HG03025 (cell line): ENCODE results near the gene UBTD1.
A peak's percentile ranks its signal among the peaks of the same experiment; 100 is the strongest.

ENCODE experiments used
- ATAC-seq: cut with Tn5 transposase; IDR thresholded peaks from one replicate; pipeline ENCODE4 v1.9.1; 2021; ENCODE audit warnings: mild to moderate bottlenecking, moderate library complexity; ENCODE audit not compliant: unreplicated experiment, low FRiP score

UBTD1 gene

DNA sequence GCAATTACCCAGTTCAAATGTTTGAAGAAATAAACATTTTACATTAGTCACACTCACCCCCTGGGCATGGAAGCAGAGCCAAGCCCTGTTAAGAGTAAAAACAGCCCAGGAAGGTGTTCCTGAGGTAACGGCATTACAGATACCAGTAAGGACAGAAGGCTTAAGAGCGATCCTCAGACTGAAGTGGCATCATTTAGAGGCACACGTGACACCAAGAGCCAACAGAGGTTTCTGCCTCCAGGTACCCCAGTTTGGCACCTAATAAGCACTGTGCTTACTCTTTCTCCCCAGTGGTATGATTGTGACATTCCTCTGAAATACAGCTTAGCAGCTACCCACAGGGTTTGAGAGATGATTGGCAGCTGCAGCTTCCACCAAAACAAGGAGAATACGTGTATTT, 17.7 kb upstream of the UBTD1 start:
- ATAC-seq, result no peak

DNA sequence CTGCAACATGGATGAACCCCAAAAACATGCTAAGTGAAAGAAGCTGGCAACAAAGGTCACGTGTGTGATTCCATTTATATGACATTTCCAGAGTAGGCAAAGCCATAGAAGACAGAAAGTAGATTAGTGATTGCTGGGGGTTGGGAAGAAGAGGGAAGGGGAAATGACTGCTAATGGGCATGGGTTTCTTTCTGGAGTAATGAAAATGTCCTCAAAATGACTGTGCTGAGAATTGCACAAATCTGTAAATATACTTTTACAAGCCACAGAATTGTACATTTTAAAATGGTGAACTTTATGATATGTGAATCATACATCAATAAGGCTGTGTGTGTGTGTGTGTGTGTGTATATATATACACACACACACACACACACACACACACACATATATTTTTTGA, 16.3 kb upstream of the UBTD1 start:
- ATAC-seq, result no peak

DNA sequence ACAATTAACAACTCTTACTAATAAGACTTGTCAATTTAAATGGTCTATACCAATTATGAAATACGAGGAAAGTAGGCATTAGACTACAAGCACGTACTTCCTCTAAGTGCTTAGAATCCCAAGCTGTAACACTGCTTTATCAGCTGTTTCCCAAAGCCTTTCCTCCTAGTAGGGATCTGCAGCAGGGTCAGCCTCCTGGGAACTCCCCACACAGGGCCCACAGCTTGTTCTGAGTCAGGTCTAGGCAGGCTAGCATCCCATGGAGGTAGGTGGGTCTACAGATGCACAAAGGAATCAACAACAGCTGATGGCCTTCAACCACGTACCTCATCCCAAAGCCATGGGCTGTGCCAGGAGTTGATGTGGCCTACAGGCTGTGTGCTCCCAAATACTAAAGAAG, 15.2 kb upstream of the UBTD1 start:
- no peak for ATAC-seq

DNA sequence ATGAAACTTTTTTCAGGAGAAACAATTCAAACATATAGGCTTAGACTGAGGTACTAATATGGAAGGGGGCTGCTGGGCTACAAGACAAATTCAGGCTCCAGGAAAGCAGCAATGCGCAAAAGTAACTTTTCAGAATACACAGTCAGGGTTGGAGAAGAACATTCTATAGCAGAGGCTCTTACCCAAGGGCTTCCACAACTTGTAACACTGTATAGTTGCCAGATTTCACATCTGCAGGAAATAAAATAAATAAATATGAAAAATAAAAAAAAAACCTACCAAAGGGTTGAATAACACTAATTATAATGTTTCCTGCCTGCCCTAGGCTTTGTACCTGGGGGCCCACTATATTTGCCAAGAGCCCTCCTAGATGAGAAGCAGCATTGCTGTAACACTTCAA, 14.8 kb upstream of the UBTD1 start:
- ATAC-seq, result no peak

DNA sequence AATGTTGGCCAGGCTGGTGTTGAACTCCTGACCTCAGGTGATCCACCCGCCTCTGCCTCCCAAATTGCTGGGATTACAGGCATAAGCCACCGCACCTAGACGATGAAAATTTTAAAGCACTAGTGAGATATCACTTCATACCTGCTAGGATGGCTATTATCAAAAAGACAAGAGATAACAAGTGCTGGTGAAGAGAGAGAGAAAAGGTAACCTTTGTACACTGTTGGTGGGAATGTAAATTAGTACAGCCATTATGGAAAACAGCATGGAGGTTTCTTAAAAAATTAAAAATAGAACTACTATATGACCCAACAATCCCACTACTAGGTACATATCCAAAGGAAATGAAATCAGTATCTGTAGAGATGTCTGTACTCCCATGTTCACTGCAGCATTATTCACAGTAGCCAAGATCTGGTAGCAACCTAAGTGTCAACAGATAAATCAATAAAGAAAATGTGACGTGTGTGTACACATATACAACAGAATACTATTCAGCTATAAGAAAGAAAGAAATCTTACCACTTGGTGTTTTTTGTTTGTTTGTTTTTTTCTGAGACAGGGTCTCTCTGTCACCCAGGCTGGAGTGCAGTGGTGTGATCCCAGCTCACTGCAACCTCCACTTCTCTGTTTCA, 13.0 kb upstream of the UBTD1 start:
- ATAC-seq, result no peak

DNA sequence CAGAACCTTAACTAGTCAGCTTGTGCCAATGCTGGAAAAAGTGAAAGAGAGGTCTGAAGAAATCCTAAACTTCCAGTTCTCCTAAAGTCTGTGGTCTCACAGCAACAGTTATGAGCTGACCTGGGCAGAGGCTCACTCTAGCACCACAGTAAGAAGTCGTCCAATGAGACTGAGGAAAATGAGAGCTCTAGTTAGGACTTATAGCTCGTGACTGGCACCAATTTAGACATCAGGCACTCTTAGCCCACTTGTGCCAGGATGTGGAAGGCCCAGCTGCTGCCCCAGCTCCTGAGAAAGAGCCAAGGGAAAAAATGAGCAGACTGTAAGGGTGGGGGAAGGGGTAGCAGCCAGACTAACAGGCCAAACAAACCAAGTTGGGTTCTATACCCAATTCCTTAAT, 8.1 kb upstream of the UBTD1 start:
- ATAC-seq, result no peak

DNA sequence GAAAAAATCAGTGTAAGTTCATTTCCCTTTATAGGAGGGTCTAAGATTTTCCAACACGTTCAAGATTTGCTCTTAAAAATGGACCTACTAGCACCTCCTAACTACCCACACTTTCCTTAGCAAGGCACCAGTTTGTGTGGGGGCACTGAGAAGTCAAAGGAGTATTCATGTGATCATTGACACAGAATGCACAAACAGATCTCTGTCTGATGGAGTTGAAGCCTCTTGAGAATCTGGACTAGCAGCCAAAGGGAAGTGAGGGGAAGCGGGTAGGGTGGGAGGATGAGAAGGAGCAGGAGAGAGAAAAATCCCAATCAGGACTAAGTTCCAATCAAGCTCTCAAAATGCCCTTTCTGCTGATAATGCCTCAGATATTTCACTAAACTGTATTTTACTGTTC, 4.6 kb upstream of the UBTD1 start:
- no peak for ATAC-seq

DNA sequence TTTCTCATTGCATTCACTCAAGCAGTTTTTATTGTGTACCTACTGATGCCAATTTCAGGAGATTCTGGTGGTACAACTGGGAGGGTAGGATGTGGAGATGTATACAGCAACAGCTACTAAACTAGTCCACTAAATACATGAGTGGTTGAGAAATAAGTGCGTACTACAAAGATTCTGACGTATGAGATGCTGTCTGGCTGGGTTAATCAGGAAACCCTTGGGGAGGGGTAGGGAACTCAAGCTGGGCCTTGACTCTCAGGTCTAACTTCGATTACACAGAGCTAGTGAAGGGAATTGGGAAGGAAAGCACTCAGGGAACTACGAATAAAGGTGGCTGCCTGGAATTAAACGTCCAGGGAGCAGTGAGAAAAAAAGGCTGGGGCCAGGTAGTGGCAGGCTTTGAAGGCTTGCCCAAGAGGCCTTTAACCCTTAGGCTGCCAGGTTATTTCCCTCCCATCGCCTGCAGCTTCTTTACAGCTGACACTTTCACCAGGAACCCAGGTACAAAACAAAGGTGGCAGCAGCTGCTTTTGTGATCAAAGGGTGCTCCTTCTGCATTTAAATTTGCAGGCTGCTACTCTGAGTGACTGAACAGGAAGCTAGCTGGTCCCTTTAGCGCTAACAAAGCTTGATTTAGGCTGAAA, 3.7 kb upstream of the UBTD1 start:
- ATAC-seq, result no peak

DNA sequence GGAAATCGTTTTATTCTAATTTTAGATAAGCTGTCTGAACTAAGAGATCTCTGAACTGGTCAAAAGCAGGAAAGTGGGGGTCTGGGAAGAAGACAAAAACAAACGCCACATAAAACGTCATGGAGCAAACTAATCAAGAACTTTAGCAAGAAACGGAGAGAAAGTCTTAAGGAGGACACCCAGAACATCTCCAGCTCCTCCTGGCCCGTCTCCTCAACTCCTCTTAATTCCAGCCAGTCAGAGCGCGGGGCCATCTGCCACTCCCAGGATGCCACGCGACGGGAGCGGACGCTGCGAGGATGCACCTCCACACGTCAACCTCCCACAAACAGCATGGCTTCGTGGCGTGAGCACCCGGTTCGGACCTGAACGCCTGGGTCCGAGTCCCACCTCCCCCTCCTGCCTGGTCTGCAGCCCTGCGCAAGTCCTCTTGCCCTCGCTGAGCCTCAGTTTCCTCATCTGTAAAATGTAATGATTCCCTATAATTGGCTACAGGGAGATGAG, 1.1 kb upstream of the UBTD1 start:
- ATAC-seq, result no peak

DNA sequence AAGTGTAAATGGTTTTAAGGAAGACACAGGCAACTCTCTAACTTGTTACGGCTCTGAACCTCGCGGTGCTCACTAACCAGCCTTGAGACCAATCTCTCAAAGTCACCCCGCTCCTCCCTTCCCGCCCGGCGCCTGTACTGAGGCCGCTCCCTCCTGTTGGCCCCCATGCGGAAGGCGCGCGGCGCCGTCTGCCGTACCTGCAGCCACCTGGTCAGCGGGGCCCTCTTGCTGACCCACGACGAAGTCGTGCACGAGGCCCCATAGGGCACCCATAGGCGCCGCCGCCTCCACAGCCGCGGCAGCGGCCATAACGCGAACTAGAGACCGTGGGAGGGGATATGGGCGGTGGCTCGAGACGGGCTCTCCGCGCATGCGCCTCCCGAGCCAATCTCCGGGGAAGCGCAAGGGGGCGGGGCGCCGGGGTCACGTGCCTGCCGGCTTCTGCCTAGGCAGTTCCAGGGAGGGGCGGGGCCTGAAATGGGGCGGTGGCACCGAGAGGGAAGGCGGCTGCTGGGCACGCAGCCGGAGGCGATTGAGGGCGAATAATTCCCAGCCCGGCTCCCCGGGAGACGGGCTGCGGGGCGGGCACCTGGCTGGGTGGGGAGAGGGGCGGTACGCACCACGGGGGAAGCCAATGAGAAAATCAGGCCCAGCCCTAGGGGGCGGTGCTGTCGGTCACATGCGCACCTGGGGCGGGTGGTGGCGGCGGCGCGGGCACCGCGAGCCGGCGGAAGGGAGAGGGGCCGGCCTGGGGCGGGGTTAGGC, 466 bp upstream of the UBTD1 start, which contains the start of gene MMS19:
TSS of gene MMS19 (minus strand) at position 347 of the 765 bp plus-strand sequence. CDS start at position 309, 38 bp downstream.
- ATAC-seq, result peak; percentile 93

DNA sequence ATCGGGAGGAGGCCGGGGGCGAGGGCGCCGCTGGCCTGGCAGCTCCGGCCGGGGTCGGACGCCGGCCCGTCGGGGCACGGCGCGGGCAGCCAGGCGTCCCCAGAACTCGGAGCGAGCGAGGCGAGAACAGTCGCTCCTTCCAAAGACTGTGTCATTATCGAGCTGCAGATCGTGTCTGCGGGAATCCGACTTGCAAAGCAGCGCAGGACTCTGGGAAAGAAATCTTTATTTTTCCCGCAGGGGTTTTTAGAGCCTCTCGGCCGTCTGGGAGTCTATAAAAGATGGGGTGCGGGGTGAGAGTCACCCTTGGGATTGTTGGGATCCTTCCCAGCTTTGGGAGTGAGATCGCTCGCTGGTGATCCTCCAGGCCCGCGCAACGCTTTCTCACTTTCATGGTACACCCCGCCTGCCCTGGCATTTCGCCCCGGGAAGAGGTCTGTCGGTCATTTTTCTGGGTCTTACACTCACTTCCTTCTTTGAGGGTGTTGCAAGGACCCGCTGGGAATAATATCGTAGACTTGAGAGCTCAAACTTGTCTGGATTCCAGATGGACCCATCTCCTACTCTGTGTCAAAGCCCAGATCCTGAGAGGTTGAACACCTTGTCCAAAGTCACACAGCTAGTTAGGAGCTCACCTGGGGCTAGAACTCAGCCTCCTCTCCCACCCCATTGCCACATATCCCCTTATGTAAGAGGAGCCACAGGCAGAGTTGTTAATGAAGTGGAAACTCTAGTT, 1.0 kb downstream of the UBTD1 start:
- no peak for ATAC-seq

DNA sequence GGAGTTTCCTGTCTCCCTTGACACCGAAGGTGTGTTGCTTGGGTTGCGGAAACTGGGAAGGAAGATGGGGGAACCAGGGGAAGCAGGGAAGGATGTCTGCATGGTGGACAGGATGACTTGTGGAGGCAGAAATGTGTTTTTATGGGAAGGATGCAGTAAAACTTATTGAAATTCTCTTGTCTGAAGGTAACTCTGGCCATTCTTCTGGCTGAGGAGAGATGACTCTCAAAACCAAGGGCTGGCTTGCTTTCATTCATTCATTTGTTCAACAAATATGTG, 1.5 kb downstream of the UBTD1 start:
- no peak for ATAC-seq

DNA sequence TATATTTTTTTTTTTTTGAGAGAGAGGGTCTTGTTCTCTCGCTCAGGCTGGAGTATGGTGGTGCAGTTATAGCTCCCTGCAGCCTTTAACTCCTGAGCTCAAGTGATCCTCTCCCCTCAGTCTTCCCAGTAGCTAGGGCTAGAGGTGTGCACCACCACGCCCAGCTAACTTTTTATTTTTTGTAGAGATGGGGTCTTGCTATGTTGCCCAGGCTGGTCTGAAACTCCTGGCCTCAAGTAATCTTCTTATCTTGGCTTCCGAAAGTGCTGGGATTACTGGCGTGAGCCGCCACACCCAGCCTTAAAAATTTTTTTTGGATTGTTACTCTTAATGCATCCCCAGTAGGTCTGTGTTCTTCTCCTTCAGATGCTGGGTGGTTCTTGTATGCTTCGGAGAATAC, 4.2 kb downstream of the UBTD1 start:
- no peak for ATAC-seq

DNA sequence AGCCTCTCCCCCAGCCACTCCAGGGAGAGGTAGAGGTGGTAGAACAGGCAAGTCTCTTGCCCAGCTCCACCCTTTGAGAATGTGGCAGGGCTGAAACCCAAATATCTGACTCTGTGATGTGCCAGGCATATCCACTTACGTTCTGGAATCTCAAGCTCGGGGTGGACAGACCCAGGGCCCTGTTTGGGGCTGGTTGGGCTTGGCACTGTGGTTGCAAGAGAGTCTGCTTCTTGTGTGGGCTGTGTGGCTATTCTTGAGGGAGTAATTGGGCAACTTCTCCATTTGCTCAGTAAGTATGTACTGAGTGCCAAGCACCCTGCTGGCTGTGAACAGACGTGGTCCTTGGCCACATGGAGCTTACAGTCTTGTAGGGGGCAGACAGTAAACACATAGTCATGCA, 4.7 kb downstream of the UBTD1 start:
- no peak for ATAC-seq

DNA sequence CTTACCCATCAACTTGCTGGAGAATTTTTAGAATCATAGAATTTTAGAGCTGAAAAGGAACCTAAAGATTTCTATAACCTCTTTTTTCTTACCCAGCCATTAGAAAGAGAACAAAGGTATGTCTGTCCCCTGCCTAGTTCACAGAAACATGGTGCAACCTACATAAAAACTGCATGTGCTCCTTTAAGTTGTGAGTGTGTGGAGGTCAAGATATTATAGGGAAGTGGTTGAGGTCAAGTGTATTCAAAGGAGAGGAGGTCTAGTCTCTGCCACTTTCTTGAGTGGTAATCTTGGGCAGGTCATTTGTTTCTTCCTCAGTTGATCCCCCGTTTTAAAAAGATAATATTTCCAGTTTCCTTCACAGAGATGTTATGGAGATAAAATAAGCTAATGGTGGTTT, 6.4 kb downstream of the UBTD1 start:
- ATAC-seq, result no peak

DNA sequence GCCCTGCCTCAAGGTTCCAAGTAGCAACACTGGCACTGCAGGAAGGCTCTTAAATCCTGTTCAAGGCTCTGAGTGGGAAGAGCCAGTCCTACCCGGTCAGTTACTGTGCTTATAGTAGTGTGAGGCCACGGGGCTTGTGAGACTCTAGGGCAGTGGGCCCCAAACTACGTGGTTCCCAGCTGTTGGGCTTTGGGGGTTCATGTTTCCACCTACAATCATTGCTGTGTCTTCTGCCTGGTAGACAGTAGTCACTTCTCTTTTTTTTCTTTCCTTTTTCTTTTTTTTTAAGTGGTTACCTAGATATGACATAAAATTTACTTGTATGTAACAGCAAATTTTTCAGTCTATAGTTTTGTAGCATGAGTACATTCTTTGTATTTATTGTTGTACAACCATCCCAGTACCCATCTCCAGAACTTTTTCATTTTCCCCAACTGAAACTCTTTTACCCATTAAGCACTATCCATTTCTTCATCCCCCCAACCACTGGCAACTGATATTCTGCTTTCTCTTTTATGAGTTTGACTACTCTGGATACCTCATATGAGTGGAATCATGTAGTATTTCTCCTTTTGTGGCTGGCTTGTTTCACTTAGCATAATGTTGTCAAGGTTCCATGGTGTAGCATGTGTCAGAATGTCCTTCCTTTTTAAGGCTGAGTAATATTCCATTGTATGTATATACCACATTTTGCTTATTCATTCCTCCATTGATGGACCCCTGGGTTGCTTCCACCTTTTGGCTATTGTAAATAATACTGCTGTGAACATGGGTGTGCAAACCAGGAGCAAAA, 7.7 kb downstream of the UBTD1 start:
- no peak for ATAC-seq

DNA sequence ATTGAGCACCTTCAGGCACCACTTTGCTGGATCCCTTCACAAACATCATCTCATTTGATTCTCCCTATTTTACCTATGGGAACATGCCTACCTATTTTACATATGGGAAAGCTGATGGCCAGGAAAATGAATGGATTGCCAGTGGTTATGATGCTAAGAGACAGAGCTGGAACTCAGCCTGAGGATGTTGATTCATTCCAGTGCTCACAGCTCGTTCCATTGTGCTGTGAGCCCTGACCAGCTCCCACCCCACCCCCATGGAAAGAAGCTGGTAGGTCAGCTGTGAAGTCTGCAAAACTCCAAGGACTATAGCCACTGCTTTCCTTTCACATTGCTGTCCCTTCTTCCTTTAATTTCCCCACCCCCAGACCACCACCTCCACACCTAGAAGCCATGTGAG, 9.6 kb downstream of the UBTD1 start:
- ATAC-seq, result no peak

DNA sequence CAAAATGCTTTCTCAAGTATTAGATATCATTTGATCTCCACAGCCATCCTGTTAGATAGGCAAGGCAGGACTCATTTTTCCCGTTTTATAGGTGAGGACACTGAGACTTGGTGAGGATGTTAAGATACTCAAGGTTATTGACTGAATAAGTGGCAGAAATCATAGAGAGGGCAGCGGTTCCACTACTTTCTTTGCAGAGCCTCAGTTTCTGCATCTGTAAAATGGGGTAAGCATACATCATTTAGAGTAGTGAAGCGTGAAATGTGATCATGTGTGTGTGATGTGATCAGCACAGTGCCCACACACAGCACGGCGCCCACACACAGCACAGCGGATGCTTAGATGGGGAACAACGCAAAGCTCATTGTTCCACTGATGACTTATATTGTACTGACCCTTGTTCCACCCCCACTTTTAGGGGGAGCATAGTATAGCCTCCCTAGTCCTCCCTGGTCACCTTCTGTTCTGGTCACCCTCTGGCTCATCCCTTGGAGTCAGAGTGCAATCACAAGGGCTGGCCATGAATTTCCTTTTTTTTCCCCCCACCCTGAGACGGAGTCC, 10.5 kb downstream of the UBTD1 start:
- ATAC-seq, result no peak

DNA sequence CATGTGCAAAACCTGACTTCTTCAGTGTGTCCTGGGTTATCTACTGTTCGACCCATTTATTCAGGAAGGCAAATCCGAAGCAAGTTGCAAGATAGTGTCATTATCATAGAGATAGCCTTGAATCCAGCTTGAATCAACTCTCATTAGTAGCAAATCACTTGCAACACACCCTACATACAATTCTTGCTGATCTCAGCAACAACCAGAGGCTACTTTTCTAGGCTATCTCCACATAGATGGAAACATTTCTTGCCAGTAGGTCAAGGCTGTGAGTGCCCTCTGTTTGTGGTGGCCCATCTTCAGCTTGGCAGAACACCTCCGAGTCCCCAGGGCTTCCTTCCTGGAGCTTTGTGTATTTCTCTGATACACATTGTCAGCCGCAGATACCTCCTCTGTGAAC, 12.0 kb downstream of the UBTD1 start:
- no peak for ATAC-seq
